ENCODE measurements around the gene FLCN.

The FLCN gene

GRCh38 chr17:17228521-17229279, 8.3 kb downstream of the FLCN start:
- H3K4me3 ChIP-seq (ENCODE audit: low read depth, low read length), result no peak overlapping the region
- TF ChIP-seq, protein P1, sequence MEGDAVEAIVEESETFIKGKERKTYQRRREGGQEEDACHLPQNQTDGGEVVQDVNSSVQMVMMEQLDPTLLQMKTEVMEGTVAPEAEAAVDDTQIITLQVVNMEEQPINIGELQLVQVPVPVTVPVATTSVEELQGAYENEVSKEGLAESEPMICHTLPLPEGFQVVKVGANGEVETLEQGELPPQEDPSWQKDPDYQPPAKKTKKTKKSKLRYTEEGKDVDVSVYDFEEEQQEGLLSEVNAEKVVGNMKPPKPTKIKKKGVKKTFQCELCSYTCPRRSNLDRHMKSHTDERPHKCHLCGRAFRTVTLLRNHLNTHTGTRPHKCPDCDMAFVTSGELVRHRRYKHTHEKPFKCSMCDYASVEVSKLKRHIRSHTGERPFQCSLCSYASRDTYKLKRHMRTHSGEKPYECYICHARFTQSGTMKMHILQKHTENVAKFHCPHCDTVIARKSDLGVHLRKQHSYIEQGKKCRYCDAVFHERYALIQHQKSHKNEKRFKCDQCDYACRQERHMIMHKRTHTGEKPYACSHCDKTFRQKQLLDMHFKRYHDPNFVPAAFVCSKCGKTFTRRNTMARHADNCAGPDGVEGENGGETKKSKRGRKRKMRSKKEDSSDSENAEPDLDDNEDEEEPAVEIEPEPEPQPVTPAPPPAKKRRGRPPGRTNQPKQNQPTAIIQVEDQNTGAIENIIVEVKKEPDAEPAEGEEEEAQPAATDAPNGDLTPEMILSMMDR (conservative IDR thresholded peaks at IDR 0.05; ENCODE audit: low read depth, low read length), result no peak
- DNase-seq (ENCODE audit: low read depth), result no peak

- TF ChIP-seq, protein P1 (conservative IDR thresholded peaks at IDR 0.05; ENCODE audit: low read depth, low read length), result no peak
- DNase-seq (ENCODE audit: low read depth), result no peak
- H3K4me3 ChIP-seq (ENCODE audit: low read depth, low read length), result no peak overlapping the region
Observed at GRCh38 chr17:17227608-17228520, 9.1 kb downstream of the FLCN start.

DNA sequence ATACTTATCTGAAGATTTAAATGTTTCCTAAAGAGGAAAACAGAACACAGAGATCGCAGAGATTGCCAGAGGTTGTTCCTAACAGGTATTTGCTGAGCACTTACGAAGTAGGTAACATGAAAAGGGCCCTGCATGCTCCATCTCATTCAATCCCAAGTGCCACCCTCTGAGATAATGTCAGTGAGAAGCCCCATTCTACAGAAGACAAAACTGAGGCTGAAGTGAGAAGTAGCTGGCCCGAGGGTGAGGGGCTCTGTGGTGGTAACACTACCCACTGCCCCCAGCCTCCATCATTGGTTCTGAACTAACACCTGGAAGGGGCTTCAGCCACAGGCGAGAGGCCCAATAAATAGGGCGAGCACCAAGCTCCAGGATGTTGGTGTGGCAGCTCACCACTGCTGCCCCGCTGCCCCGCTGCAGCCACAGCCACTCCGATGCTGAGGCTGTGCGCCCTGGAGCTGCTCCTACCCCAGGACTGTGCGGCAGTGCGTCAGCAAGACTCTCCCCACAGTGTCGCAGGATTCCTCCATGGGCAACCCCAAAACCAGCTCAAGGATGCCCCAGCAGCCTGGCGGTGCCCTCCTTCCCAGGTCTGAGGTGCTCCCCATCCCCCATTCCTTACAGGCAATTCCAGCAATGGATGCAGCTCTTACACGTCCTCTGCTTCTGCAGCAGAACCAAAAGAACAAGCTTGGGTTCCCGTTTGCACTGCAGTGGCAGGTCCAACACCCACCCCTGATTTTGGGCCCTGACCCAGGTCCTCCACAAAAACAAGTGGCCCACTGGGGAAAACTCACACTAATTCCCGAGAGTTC, 10.3 kb downstream of the FLCN start:
- TF ChIP-seq, protein P1 (conservative IDR thresholded peaks at IDR 0.05; ENCODE audit: low read depth, low read length), result no peak
- no peak overlapping the region for H3K4me3 ChIP-seq (ENCODE audit: low read depth, low read length)
- DNase-seq (ENCODE audit: low read depth), result no peak

GRCh38 chr17:17225901-17226300, 11.1 kb downstream of the FLCN start:
- TF ChIP-seq, protein P1 (conservative IDR thresholded peaks at IDR 0.05; ENCODE audit: low read depth, low read length), result no peak
- DNase-seq (ENCODE audit: low read depth), result no peak
- no peak overlapping the region for H3K4me3 ChIP-seq (ENCODE audit: low read depth, low read length)

- no peak for DNase-seq (ENCODE audit: low read depth)
- TF ChIP-seq, protein P1 (conservative IDR thresholded peaks at IDR 0.05; ENCODE audit: low read depth, low read length), result no peak
- no peak overlapping the region for H3K4me3 ChIP-seq (ENCODE audit: low read depth, low read length)
Observed at GRCh38 chr17:17224137-17224536, 12.8 kb downstream of the FLCN start.

DNA sequence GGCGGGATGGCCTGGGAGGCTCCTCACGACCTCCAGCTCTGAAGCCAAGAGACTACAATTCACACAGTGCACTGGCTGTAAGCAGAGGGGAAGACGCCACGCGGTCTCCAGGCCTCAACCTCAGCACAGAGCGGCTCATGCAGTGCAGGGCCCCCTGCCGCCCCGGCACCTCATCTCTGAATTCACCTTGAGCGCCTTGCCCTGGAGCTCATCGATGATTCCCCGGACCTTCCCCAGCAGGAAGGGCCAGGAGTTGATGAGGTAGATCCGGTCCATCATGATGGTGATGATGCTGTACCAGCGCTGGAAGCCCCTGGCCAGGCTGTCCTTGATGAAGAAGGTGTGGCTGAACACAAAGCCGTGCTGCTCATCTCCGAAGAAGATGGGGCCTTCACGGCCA, 13.2 kb downstream of the FLCN start:
- TF ChIP-seq, protein P1 (conservative IDR thresholded peaks at IDR 0.05; ENCODE audit: low read depth, low read length), result no peak
- no peak overlapping the region for H3K4me3 ChIP-seq (ENCODE audit: low read depth, low read length)
- no peak for DNase-seq (ENCODE audit: low read depth)

Data from choroid plexus epithelial cell (primary cell).